Fibroblast of peridontal ligament (primary cell): ENCODE results near the gene RASAL1.

Experiments
- DNase-seq: peaks from one replicate; pipeline ENCODE4 v3.0.0-alpha.2; 2010; ENCODE audit errors: extremely low read depth

RASAL1 gene

GRCh38 chr12:113057565-113058485, 77.7 kb downstream of the RASAL1 start:
- DNase-seq = no peak

- DNase-seq = no peak
Observed at GRCh38 chr12:113056631-113057488, 78.7 kb downstream of the RASAL1 start, which contains the start of gene DTX1. Gene DTX1 (plus strand): TSS chr12:113056730. CDS start chr12:113058193, 1,463 bp downstream.

DNA sequence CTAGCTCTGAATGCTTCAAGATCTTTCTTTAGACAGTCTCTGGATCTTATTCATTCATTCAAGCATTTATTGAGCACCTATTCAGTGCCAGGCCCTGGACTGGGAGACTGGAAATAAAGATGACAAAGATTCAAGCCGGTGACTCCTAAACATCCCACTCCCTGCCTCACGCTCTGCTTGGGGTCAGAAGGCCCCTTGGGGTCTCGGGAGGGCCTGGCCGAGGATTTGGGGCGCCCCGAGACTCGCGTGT, 79.3 kb downstream of the RASAL1 start:
- no peak for DNase-seq

DNA sequence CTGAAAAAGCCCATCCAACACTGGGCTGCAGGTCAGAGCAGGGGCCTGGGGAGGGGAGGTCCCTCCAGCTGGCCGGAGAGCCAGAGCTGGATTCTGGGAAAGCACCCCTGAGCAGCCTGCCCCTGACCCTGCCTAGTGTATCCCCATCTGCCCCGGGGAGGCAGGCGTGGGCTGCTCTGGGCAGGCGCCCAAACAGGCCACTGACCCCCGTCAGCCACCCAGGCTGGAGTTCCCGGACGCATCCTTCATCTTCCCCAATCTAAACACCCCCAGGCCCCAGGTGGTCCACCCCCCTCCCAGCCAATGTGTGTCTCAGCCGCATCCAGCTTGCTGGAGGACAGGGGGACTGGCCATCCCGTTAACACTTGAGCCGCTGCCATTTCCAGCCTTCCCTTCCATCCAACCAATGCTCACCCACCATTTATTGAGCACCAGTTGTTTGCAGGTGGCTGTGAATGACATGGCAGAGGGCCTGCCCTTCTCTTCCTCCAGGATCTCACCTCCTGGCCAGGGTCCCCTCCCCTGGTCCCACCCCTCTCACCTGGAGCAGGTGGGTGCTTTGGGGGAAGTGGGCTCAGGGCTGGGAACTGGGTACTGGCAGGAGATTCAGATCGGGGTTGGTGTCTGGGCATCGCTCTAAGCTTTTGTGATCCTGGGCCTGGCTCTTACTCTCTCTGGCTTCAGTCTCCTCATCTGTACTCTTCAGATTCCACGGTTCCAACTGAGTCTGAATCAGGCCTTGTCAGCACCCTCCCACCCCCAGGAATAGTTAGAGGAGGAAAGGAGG, 79.8 kb downstream of the RASAL1 start:
- DNase-seq = no peak

DNA sequence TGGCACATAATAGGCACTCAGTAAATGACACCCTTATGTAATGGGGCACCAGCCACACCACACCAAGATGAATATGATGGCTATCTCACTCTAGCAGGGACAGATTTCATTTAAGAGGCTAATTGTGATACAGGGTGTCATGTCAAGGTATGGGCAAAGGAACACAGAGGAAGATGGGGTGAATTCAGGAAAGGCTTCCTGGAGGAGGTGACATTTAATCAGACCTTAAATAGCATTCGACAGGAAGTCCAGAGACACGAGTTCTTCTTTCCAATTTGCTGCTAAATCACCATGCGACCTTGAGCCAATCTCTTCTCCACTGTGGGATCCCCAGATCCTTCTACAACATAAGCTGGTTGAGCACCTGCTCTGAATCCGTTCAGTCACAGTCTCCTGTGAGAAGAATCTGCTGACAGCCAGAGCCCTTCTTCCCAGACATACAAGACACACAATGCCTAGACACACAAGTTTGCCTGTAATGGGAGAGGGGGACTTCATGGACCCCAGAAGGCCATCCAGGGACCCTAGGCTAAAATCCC, 80.5 kb downstream of the RASAL1 start:
- DNase-seq = no peak

GRCh38 chr12:113052326-113052725, 83.2 kb downstream of the RASAL1 start:
- DNase-seq = no peak

DNA sequence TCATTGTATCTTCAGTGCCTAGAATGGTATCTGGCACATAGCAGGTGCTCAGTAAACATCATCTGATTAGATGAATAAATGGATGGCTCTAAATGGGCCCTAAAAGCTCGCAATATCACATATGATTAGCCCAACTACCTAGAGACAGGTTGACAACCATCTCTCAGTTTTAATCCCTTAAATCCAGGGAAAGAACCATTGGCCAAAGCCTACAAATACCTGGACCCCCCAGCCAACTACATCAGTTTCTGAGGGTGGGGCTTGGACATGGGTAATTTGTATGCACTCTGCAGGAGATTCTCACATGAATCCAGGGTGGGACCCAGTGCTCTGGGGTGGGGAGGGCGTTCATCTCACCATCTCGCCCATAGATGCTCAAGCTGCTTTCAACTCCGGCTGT, 83.8 kb downstream of the RASAL1 start:
- no peak for DNase-seq

- no peak for DNase-seq
Observed at GRCh38 chr12:113050795-113051194, 84.8 kb downstream of the RASAL1 start.

DNA sequence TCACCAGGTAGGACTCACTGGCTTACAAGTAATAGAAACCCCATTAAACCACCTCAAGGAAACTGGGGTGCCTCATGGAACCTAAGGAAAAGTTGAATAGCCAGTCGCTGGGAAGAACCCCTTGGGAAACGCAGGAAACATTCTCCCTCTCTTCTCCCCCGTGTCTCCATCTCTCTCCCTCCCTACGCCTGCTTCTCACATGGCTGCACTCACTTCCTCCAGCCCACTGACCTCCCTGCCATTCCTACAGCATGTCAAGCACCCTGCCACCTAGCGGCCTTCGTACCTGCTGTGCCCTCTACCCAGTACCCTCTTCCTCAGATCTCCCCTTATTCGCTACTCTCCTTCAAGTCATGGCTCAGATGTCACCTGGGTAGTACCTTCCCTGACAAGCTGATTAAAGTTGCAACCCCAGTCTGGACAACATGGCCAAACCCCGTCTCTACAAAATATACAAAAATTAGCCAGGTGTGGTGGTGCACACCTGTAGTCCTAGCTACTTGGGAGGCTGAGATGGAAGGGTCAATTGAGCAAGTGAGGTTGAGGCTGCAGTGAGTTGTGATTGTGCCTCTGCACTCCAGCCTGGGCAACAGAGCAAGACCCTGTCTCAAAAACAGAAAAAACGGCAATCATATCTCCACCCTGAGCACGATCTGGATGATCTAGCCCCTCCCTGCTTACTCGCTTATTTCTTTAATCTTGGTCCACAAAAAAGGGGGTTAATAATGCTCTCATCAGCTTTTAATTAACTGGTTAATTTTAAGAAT, 85.4 kb downstream of the RASAL1 start:
- DNase-seq = no peak
